Measurements from ENCODE around the gene MED17.

MED17 gene

DNA sequence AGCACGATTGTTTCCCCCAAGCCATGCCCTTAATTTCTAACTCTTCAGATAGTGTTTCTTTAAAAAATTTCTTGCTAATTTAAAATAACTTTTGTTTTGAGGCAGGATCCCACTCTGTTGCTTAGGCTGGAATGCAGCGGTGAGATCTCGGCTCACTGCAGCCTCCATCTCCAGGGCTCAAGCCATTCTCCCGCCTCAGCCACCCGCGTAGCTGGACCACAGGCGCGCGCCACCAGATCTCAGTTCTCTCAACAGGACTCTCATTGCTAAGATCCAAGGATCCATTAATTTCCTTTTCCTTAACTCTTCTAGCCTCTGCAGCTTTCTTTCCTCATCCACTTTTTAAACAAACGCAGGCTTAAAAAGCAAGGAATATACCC, 327 bp upstream of the MED17 start:
- peak overlapping the region; percentile 98 for H3K9ac ChIP-seq (ENCODE audit: low read length)
- no peak overlapping the region for H2AFZ ChIP-seq (ENCODE audit: low read length)
- H3K4me1 ChIP-seq (ENCODE audit: insufficient read depth, low read length, severe bottlenecking), result peaks cover 34% of the 10 kb centered on the region
- H3K36me3 ChIP-seq (ENCODE audit: insufficient read depth, low read length), result peaks cover 17% of the 10 kb centered on the region
- H3K27ac ChIP-seq (ENCODE audit: low read depth, low read length, poor library complexity, severe bottlenecking), result no peak overlapping the region
- peaks cover 37% of the 10 kb centered on the region for H3K79me2 ChIP-seq (ENCODE audit: insufficient read depth, low read length)
- TF ChIP-seq EZH2 (IDR thresholded peaks at IDR 0.05; ENCODE audit: borderline replicate concordance, low read length), result no peak
- TF ChIP-seq, protein P1, sequence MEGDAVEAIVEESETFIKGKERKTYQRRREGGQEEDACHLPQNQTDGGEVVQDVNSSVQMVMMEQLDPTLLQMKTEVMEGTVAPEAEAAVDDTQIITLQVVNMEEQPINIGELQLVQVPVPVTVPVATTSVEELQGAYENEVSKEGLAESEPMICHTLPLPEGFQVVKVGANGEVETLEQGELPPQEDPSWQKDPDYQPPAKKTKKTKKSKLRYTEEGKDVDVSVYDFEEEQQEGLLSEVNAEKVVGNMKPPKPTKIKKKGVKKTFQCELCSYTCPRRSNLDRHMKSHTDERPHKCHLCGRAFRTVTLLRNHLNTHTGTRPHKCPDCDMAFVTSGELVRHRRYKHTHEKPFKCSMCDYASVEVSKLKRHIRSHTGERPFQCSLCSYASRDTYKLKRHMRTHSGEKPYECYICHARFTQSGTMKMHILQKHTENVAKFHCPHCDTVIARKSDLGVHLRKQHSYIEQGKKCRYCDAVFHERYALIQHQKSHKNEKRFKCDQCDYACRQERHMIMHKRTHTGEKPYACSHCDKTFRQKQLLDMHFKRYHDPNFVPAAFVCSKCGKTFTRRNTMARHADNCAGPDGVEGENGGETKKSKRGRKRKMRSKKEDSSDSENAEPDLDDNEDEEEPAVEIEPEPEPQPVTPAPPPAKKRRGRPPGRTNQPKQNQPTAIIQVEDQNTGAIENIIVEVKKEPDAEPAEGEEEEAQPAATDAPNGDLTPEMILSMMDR (IDR thresholded peaks at IDR 0.05; ENCODE audit: low read length), result no peak
- no peaks in the 10 kb centered on the region for H3F3A ChIP-seq (ENCODE audit: insufficient read depth, low read length)
- H3K9me3 ChIP-seq (ENCODE audit: low read length), result no peaks in the 10 kb centered on the region
- no peaks in the 10 kb centered on the region for H3K9me2 ChIP-seq (ENCODE audit: low read depth, low read length)
- H3K4me2 ChIP-seq (ENCODE audit: low read length), result peak overlapping the region; percentile 78
- 0 out of 2 replicates have a peak, but pooled peaks cover 2% of the 10 kb centered on the region for H4K20me1 ChIP-seq (ENCODE audit: insufficient read depth, low read length)
- no peaks in the 10 kb centered on the region for H3K27me3 ChIP-seq (ENCODE audit: insufficient read depth, low read length)
- peak overlapping the region; percentile 99 for H3K4me3 ChIP-seq (ENCODE audit: low read depth, low read length, poor library complexity, severe bottlenecking)

DNA sequence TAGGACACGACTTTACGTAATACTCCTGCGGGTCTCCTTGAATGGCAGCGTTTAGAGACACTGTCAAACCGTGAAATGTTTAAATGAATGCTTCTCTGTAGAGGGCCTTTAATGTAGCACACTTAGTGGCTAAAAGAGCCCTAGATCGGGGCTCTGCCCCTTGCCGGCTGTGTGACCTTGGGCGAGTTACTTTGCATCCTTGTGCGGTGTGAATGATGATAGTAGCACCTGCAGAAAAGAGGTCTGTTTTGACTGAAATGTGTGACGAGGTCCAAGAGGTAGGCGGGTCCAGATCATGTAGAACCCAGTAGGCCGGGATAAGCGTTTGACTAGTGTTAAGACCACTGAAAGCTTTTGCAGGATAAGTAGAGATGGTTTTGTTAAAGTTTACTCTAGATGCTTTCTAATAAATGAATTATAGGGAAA, 866 bp downstream of the MED17 start:
- H3K27ac ChIP-seq (ENCODE audit: low read depth, low read length, poor library complexity, severe bottlenecking), result peak overlapping the region; percentile 79

DNA sequence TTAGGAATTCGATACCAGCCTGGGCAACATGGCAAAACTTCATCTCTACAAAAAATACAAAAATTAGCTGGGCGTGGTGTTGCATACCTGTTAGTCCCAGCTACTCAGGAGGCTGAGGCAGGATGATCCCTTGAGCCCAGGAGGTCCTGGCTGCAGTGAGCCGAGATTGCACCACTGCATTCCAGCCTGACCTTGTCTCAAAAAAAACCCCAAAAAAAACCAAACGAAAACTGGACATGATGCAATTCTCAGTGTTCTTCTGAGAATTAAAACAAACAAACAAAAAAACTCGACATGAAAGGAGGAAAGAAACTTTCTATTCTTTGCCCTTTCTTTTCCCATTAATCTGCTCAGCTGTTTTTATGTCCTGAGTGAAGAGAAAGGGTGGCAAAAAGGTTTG, 7.4 kb downstream of the MED17 start:
- H2AFZ ChIP-seq (ENCODE audit: low read length), result no peak overlapping the region
- H3K4me3 ChIP-seq (ENCODE audit: low read depth, low read length, poor library complexity, severe bottlenecking), result no peak overlapping the region
- H3F3A ChIP-seq (ENCODE audit: insufficient read depth, low read length), result no peaks in the 10 kb centered on the region
- no peaks in the 10 kb centered on the region for H3K9me2 ChIP-seq (ENCODE audit: low read depth, low read length)
- H3K79me2 ChIP-seq (ENCODE audit: insufficient read depth, low read length), result peaks cover 15% of the 10 kb centered on the region
- TF ChIP-seq EZH2 (IDR thresholded peaks at IDR 0.05; ENCODE audit: borderline replicate concordance, low read length), result no peak
- TF ChIP-seq, protein P1 (IDR thresholded peaks at IDR 0.05; ENCODE audit: low read length), result no peak
- no peaks in the 10 kb centered on the region for H4K20me1 ChIP-seq (ENCODE audit: insufficient read depth, low read length)
- no peak overlapping the region for H3K9ac ChIP-seq (ENCODE audit: low read length)
- H3K9me3 ChIP-seq (ENCODE audit: low read length), result no peaks in the 10 kb centered on the region
- H3K27me3 ChIP-seq (ENCODE audit: insufficient read depth, low read length), result no peaks in the 10 kb centered on the region
- H3K4me1 ChIP-seq (ENCODE audit: insufficient read depth, low read length, severe bottlenecking), result peaks cover 12% of the 10 kb centered on the region
- H3K4me2 ChIP-seq (ENCODE audit: low read length), result no peak overlapping the region
- no peak overlapping the region for H3K27ac ChIP-seq (ENCODE audit: low read depth, low read length, poor library complexity, severe bottlenecking)
- H3K36me3 ChIP-seq (ENCODE audit: insufficient read depth, low read length), result peaks cover 88% of the 10 kb centered on the region

More for the DNA sequence above, 866 bp downstream of the MED17 start:
- Histone ChIP-seq H3K36me3 (ENCODE audit: insufficient read depth, low read length) (peaks cover 29% of the 10 kb centered on the region), H3K4me1 (ENCODE audit: insufficient read depth, low read length, severe bottlenecking) (peaks cover 34% of the 10 kb centered on the region), H3K4me3 (ENCODE audit: low read depth, low read length, poor library complexity, severe bottlenecking) (peak overlapping the region; percentile 99), H3K9me3 (ENCODE audit: low read length) (no peaks in the 10 kb centered on the region), H4K20me1 (ENCODE audit: insufficient read depth, low read length) (0 out of 2 replicates have a peak, but pooled peaks cover 2% of the 10 kb centered on the region), H3K27me3 (ENCODE audit: insufficient read depth, low read length) (no peaks in the 10 kb centered on the region), H3K79me2 (ENCODE audit: insufficient read depth, low read length) (peaks cover 37% of the 10 kb centered on the region), H3K9me2 (ENCODE audit: low read depth, low read length) (no peaks in the 10 kb centered on the region), H3K4me2 (ENCODE audit: low read length) (peak overlapping the region; percentile 78), H3F3A (ENCODE audit: insufficient read depth, low read length) (no peaks in the 10 kb centered on the region), H2AFZ (ENCODE audit: low read length) (no peak overlapping the region), H3K9ac (ENCODE audit: low read length) (peak overlapping the region; percentile 98)
- no peak for TF ChIP-seq EZH2 (IDR thresholded peaks at IDR 0.05; ENCODE audit: borderline replicate concordance, low read length)
- TF ChIP-seq, protein P1 (IDR thresholded peaks at IDR 0.05; ENCODE audit: low read length), result no peak

All from OCI-LY1 (cell line).